ENCODE data around the gene DDX23. TPM values are rescaled to one million over a fixed set of nuclear protein-coding genes. Genes with fewer than 3 reads are reported as not detected.

DDX23 gene
- total RNA-seq, 1 donor from 2014 or later = 67.3 TPM

DNA sequence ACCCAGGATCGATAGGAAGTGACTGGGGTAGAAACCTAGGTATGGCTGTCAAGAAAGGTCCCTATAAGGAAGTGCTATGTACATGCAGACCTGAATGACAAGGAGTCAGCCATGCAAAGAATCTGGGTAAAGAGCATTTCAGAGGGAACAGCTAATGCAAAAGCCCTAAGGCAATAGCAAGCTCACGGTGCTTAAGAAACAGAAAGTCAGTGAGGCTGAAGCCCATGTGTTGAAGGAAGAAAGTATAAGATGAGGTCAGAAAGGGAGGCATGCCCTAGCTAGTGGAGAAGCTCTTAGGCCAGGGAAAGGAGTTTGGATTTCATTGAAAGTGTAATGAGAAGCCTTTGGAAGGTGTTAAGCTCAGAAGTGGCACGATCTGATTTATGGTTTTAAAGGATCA lies 57.1 kb downstream of the DDX23 start:
- Mint-ChIP-seq H3K27me3 (ENCODE audit: unreplicated experiment) (no peaks in the 10 kb centered on the region), H3K4me1 (ENCODE audit: unreplicated experiment) (peaks cover 15% of the 10 kb centered on the region), H3K9me3 (ENCODE audit: unreplicated experiment) (no peaks in the 10 kb centered on the region), H3K4me3 (ENCODE audit: unreplicated experiment) (no peak overlapping the region), H3K36me3 (ENCODE audit: unreplicated experiment) (no peaks in the 10 kb centered on the region), H3K27ac (ENCODE audit: unreplicated experiment) (peak overlapping the region; percentile 24)
- no peak for DNase-seq (ENCODE audit: extremely low spot score, unreplicated experiment)
- TF ChIP-seq, protein P1, sequence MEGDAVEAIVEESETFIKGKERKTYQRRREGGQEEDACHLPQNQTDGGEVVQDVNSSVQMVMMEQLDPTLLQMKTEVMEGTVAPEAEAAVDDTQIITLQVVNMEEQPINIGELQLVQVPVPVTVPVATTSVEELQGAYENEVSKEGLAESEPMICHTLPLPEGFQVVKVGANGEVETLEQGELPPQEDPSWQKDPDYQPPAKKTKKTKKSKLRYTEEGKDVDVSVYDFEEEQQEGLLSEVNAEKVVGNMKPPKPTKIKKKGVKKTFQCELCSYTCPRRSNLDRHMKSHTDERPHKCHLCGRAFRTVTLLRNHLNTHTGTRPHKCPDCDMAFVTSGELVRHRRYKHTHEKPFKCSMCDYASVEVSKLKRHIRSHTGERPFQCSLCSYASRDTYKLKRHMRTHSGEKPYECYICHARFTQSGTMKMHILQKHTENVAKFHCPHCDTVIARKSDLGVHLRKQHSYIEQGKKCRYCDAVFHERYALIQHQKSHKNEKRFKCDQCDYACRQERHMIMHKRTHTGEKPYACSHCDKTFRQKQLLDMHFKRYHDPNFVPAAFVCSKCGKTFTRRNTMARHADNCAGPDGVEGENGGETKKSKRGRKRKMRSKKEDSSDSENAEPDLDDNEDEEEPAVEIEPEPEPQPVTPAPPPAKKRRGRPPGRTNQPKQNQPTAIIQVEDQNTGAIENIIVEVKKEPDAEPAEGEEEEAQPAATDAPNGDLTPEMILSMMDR (IDR thresholded peaks at IDR 0.05) = no peak

DNA sequence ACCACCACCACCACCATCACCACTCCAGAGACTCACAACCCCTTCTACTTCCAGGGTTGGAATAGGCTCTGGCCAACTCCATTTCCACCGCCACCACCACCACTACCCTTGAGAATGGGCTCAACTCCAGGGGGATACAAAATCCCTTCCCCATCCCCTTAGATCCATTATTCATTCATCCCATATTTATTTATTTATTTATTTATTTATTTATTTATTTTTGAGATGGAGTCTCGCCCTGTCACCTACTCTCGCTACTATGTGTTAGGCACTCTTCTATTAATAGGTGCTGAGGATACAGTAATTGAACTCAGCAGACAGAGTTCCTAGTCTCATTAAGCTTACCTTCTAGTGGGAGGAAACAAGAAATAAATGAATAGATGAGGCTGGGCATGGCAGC lies 58.3 kb downstream of the DDX23 start:
- no peaks in the 10 kb centered on the region for H3K9me3 Mint-ChIP-seq (ENCODE audit: unreplicated experiment)
- H3K27me3 Mint-ChIP-seq (ENCODE audit: unreplicated experiment) = no peaks in the 10 kb centered on the region
- H3K4me1 Mint-ChIP-seq (ENCODE audit: unreplicated experiment) = peaks cover 17% of the 10 kb centered on the region
- H3K4me3 Mint-ChIP-seq (ENCODE audit: unreplicated experiment) = no peak overlapping the region
- no peak for DNase-seq (ENCODE audit: extremely low spot score, unreplicated experiment)
- TF ChIP-seq, protein P1 (IDR thresholded peaks at IDR 0.05) = no peak
- H3K36me3 Mint-ChIP-seq (ENCODE audit: unreplicated experiment) = no peaks in the 10 kb centered on the region
- H3K27ac Mint-ChIP-seq (ENCODE audit: unreplicated experiment) = no peak overlapping the region

DNA sequence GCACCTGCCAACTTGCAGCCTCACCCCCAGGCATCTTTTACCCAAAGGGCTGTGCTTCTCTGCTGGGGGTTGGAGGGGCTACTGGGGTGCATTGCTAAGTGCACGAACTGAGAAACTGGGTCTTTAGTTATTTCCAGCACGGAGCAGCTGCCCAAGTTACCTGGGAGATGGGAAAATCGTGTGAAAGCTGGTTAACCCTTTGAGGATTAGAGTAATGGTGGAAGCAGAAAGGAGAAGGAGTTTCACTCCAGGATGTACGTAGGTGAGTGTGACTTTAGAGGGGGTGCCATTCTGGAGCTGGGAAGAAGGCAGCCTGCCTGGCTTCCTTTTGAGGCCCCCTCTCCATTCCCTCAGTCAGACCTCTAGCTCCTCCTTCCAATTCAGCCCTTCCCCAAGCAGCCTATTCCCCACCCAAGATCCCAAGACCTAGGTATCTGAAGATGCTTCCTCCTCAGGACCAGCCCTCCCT lies 62.1 kb downstream of the DDX23 start:
- TF ChIP-seq, protein P1 (IDR thresholded peaks at IDR 0.05) = no peak
- no peak for DNase-seq (ENCODE audit: extremely low spot score, unreplicated experiment)
- Mint-ChIP-seq H3K36me3 (ENCODE audit: unreplicated experiment) (peaks cover 2% of the 10 kb centered on the region), H3K27me3 (ENCODE audit: unreplicated experiment) (no peaks in the 10 kb centered on the region), H3K27ac (ENCODE audit: unreplicated experiment) (peak overlapping the region; percentile 20), H3K4me3 (ENCODE audit: unreplicated experiment) (peak overlapping the region; percentile 93), H3K9me3 (ENCODE audit: unreplicated experiment) (no peaks in the 10 kb centered on the region), H3K4me1 (ENCODE audit: unreplicated experiment) (peaks cover 39% of the 10 kb centered on the region)

DNA sequence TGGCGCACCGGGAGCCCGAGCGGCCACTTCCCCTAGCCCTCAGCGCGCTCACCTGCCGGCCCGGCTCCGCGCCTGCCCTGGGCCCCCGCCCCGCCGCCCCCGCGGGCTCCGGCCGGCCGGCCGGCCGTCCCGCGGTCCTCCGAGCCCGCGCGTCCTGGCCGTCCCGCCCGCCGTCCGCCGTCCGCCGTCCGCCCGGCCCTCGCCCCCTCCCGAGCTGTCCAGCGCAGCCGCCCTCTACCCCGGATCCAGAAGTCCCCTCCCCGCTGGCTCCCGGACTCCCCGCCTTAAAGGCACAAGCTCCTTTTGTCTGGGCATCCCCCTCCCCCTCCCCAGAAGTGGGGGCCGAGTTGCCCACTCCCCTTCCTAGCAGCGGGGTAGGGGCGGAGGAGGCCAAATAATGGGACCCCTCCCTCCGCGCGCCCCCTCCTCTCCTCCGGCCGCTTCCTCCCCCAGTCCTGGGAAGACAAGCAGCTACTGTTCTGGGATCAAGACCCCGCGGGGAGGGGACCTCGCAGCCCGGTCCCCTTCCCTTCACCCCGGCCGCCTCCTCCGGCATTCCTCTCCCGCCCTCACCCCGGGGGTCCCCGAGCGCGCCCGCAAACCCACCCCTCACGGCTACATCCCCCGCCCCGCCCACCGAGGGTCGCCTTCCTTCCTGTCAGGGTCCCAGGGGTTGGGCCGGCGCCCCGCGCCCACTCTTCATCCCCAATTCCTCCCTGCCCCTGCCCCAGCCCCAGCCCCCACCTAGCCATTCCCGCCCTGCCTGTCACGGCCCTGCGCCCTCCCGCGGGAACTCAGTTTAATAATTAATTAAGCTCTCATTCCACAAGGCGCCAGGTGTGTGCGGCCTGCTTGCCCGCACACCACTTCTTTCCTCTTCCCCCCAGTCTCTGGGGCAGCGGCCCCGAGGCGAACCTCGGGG lies 62.8 kb downstream of the DDX23 start, which contains the start of gene ADCY6:
ADCY6 (minus strand) TSS at position 236 of the 922 bp plus-strand sequence. CDS start 5,655 bp downstream, outside the sequence.
- Mint-ChIP-seq H3K4me1 (ENCODE audit: unreplicated experiment) (peaks cover 37% of the 10 kb centered on the region), H3K36me3 (ENCODE audit: unreplicated experiment) (peaks cover 2% of the 10 kb centered on the region), H3K27ac (ENCODE audit: unreplicated experiment) (peak within 1 kb of the TSS; percentile 82), H3K9me3 (ENCODE audit: unreplicated experiment) (no peaks in the 10 kb centered on the region), H3K4me3 (ENCODE audit: unreplicated experiment) (peak within 1 kb of the TSS; percentile 93), H3K27me3 (ENCODE audit: unreplicated experiment) (no peaks in the 10 kb centered on the region)
- DNase-seq (ENCODE audit: extremely low spot score, unreplicated experiment) = peak; percentile 91
- TF ChIP-seq, protein P1 (IDR thresholded peaks at IDR 0.05) = no peak

DNA sequence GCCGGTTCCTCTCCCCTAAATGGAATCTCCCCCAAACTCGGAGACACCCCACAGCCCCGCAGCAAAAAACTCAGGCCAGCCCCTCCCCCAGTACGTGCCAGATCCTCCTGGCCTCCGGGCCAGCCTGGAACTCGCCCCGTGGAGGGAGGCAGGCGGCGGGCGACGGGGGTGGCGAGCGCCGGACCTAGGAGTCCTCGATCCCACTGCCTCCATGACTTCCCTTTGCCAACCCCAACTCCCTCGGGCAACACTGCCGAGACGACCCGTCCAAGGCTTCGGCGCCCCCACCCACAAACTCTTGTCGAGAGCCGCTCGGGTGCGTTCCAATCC lies 63.5 kb downstream of the DDX23 start:
- Mint-ChIP-seq H3K27me3 (ENCODE audit: unreplicated experiment) (no peaks in the 10 kb centered on the region), H3K9me3 (ENCODE audit: unreplicated experiment) (no peaks in the 10 kb centered on the region), H3K27ac (ENCODE audit: unreplicated experiment) (peak overlapping the region; percentile 82), H3K4me3 (ENCODE audit: unreplicated experiment) (peak overlapping the region; percentile 93), H3K36me3 (ENCODE audit: unreplicated experiment) (peaks cover 2% of the 10 kb centered on the region), H3K4me1 (ENCODE audit: unreplicated experiment) (peaks cover 37% of the 10 kb centered on the region)
- no peak for DNase-seq (ENCODE audit: extremely low spot score, unreplicated experiment)
- TF ChIP-seq, protein P1 (IDR thresholded peaks at IDR 0.05) = no peak
